ENCODE results near the gene ARHGAP12.

Gene ARHGAP12

DNA sequence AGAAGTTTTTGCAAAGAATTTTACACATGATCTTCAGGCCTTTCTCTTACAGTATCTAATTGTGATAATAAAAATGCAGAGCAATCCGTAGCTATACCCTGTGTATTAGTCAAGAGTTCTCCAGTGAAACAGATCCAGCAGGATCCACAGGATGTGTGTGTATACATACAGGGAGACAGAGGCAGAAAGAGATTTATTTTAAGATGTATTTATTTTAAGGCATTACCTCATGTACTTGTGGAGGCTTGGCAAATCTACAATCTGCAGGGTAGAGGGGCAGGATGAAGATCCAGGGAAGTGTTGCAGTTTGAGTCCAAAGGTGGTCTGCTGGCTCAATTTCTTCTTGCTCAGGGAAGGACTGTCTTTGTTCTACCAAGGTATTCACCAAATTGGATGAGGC is 41.7 kb downstream of the ARHGAP12 start:
- no peaks in the 10 kb centered on the region for H3F3A ChIP-seq (ENCODE audit: low read depth)
- H3K27me3 ChIP-seq (ENCODE audit: insufficient read depth, low read length, poor library complexity, severe bottlenecking) = no peaks in the 10 kb centered on the region
- H2AFZ ChIP-seq (ENCODE audit: low read length) = no peak overlapping the region
- H3K9ac ChIP-seq (ENCODE audit: low read depth, low read length, poor library complexity, severe bottlenecking) = no peak overlapping the region
- no peak overlapping the region for H3K4me3 ChIP-seq (ENCODE audit: low read length, poor library complexity, severe bottlenecking)
- H3K9me3 ChIP-seq (ENCODE audit: insufficient read depth, low read depth, low read length) = no peaks in the 10 kb centered on the region
- no peaks in the 10 kb centered on the region for H3K36me3 ChIP-seq (ENCODE audit: insufficient read depth, low read length)
- H3K9me2 ChIP-seq (replicated peaks; ENCODE audit: low read depth, low read length) = no peaks in the 10 kb centered on the region
- no peaks in the 10 kb centered on the region for H4K20me1 ChIP-seq (ENCODE audit: insufficient read depth, low read length, poor library complexity, severe bottlenecking)
- peaks cover 24% of the 10 kb centered on the region for H3K79me2 ChIP-seq (ENCODE audit: insufficient read depth, low read length)
- H3K4me2 ChIP-seq (ENCODE audit: low read depth, low read length, poor library complexity, severe bottlenecking) = no peak overlapping the region
- TF ChIP-seq, protein P1, sequence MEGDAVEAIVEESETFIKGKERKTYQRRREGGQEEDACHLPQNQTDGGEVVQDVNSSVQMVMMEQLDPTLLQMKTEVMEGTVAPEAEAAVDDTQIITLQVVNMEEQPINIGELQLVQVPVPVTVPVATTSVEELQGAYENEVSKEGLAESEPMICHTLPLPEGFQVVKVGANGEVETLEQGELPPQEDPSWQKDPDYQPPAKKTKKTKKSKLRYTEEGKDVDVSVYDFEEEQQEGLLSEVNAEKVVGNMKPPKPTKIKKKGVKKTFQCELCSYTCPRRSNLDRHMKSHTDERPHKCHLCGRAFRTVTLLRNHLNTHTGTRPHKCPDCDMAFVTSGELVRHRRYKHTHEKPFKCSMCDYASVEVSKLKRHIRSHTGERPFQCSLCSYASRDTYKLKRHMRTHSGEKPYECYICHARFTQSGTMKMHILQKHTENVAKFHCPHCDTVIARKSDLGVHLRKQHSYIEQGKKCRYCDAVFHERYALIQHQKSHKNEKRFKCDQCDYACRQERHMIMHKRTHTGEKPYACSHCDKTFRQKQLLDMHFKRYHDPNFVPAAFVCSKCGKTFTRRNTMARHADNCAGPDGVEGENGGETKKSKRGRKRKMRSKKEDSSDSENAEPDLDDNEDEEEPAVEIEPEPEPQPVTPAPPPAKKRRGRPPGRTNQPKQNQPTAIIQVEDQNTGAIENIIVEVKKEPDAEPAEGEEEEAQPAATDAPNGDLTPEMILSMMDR (conservative IDR thresholded peaks at IDR 0.05; ENCODE audit: low read length) = no peak
- no peak for TF ChIP-seq EZH2phosphoT487 (IDR thresholded peaks at IDR 0.05; ENCODE audit: borderline replicate concordance)
- H3K4me1 ChIP-seq (ENCODE audit: insufficient read depth, low read length, poor library complexity, severe bottlenecking) = peaks cover 9% of the 10 kb centered on the region

DNA sequence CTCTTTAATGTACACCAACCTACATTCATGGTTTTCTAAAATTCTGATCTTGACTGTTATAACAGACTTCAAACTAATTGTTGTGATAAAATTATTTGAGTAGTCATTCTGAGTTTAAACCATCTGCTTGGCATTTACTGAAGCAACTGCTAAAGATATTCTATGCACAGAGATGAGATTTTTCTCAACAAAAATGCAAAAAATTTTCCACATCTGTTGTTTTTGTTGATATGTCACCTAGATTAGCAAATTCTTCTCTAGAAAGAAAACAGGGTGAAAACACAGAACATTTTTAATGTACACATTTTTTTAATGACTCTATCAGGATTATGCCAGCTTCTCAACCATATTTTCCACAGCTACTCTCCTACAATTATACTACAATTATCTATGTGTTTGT is 42.7 kb downstream of the ARHGAP12 start:
- no peaks in the 10 kb centered on the region for H4K20me1 ChIP-seq (ENCODE audit: insufficient read depth, low read length, poor library complexity, severe bottlenecking)
- no peak overlapping the region for H3K4me2 ChIP-seq (ENCODE audit: low read depth, low read length, poor library complexity, severe bottlenecking)
- no peaks in the 10 kb centered on the region for H3K27me3 ChIP-seq (ENCODE audit: insufficient read depth, low read length, poor library complexity, severe bottlenecking)
- no peak overlapping the region for H3K4me3 ChIP-seq (ENCODE audit: low read length, poor library complexity, severe bottlenecking)
- no peaks in the 10 kb centered on the region for H3K9me3 ChIP-seq (ENCODE audit: insufficient read depth, low read depth, low read length)
- peaks cover 27% of the 10 kb centered on the region for H3K79me2 ChIP-seq (ENCODE audit: insufficient read depth, low read length)
- H3K9ac ChIP-seq (ENCODE audit: low read depth, low read length, poor library complexity, severe bottlenecking) = no peak overlapping the region
- no peak overlapping the region for H2AFZ ChIP-seq (ENCODE audit: low read length)
- no peaks in the 10 kb centered on the region for H3K36me3 ChIP-seq (ENCODE audit: insufficient read depth, low read length)
- peaks cover 12% of the 10 kb centered on the region for H3K4me1 ChIP-seq (ENCODE audit: insufficient read depth, low read length, poor library complexity, severe bottlenecking)
- H3F3A ChIP-seq (ENCODE audit: low read depth) = no peaks in the 10 kb centered on the region
- TF ChIP-seq, protein P1 (conservative IDR thresholded peaks at IDR 0.05; ENCODE audit: low read length) = no peak
- TF ChIP-seq EZH2phosphoT487 (IDR thresholded peaks at IDR 0.05; ENCODE audit: borderline replicate concordance) = no peak
- H3K9me2 ChIP-seq (replicated peaks; ENCODE audit: low read depth, low read length) = no peaks in the 10 kb centered on the region

GRCh38 chr10:31884386-31884785 is 44.2 kb downstream of the ARHGAP12 start:
- peaks cover 22% of the 10 kb centered on the region for H3K79me2 ChIP-seq (ENCODE audit: insufficient read depth, low read length)
- no peak for TF ChIP-seq EZH2phosphoT487 (IDR thresholded peaks at IDR 0.05; ENCODE audit: borderline replicate concordance)
- TF ChIP-seq, protein P1 (conservative IDR thresholded peaks at IDR 0.05; ENCODE audit: low read length) = no peak

More at GRCh38 chr10:31884386-31884785, 44.2 kb downstream of the ARHGAP12 start:
- no peaks in the 10 kb centered on the region for H3K9me3 ChIP-seq (ENCODE audit: insufficient read depth, low read depth, low read length)
- no peak overlapping the region for H3K4me3 ChIP-seq (ENCODE audit: low read length, poor library complexity, severe bottlenecking)
- no peak overlapping the region for H3K9ac ChIP-seq (ENCODE audit: low read depth, low read length, poor library complexity, severe bottlenecking)
- H3F3A ChIP-seq (ENCODE audit: low read depth) = no peaks in the 10 kb centered on the region
- peaks cover 12% of the 10 kb centered on the region for H3K4me1 ChIP-seq (ENCODE audit: insufficient read depth, low read length, poor library complexity, severe bottlenecking)
- no peak overlapping the region for H3K4me2 ChIP-seq (ENCODE audit: low read depth, low read length, poor library complexity, severe bottlenecking)
- H3K27me3 ChIP-seq (ENCODE audit: insufficient read depth, low read length, poor library complexity, severe bottlenecking) = no peaks in the 10 kb centered on the region
- H4K20me1 ChIP-seq (ENCODE audit: insufficient read depth, low read length, poor library complexity, severe bottlenecking) = no peaks in the 10 kb centered on the region
- no peak overlapping the region for H2AFZ ChIP-seq (ENCODE audit: low read length)
- no peaks in the 10 kb centered on the region for H3K36me3 ChIP-seq (ENCODE audit: insufficient read depth, low read length)
- no peaks in the 10 kb centered on the region for H3K9me2 ChIP-seq (replicated peaks; ENCODE audit: low read depth, low read length)

Measured in Loucy (cell line).